ENCODE measurements around the gene KCNN4.

Gene KCNN4

GRCh38 chr19:43749152-43749551, 31.6 kb downstream of the KCNN4 start:
- TF ChIP-seq GATA2 (IDR thresholded peaks at IDR 0.05; ENCODE audit: low read depth, low read length) = no peak
- TF ChIP-seq GATA3 (IDR thresholded peaks at IDR 0.05; ENCODE audit: low read depth, low read length) = no peak

GRCh38 chr19:43748685-43749084, 32.1 kb downstream of the KCNN4 start:
- no peak for TF ChIP-seq GATA2 (IDR thresholded peaks at IDR 0.05; ENCODE audit: low read depth, low read length)
- TF ChIP-seq GATA3 (IDR thresholded peaks at IDR 0.05; ENCODE audit: low read depth, low read length) = no peak

- TF ChIP-seq GATA2 (IDR thresholded peaks at IDR 0.05; ENCODE audit: low read depth, low read length) (no peak), GATA3 (IDR thresholded peaks at IDR 0.05; ENCODE audit: low read depth, low read length) (no peak)
Measured at GRCh38 chr19:43748205-43748594, 32.6 kb downstream of the KCNN4 start.

- no peak for TF ChIP-seq GATA2 (IDR thresholded peaks at IDR 0.05; ENCODE audit: low read depth, low read length)
- TF ChIP-seq GATA3 (IDR thresholded peaks at IDR 0.05; ENCODE audit: low read depth, low read length) = no peak
Measured at GRCh38 chr19:43747557-43748204, 33.1 kb downstream of the KCNN4 start.

GRCh38 chr19:43743059-43743458, 37.7 kb downstream of the KCNN4 start:
- TF ChIP-seq GATA2 (IDR thresholded peaks at IDR 0.05; ENCODE audit: low read depth, low read length) = no peak
- TF ChIP-seq GATA3 (IDR thresholded peaks at IDR 0.05; ENCODE audit: low read depth, low read length) = no peak

- TF ChIP-seq GATA3 (IDR thresholded peaks at IDR 0.05; ENCODE audit: low read depth, low read length) (no peak), GATA2 (IDR thresholded peaks at IDR 0.05; ENCODE audit: low read depth, low read length) (no peak)
Measured at GRCh38 chr19:43741075-43741825, 39.5 kb downstream of the KCNN4 start.

GRCh38 chr19:43739439-43740235, 41.1 kb downstream of the KCNN4 start:
- no peak for TF ChIP-seq GATA2 (IDR thresholded peaks at IDR 0.05; ENCODE audit: low read depth, low read length)
- no peak for TF ChIP-seq GATA3 (IDR thresholded peaks at IDR 0.05; ENCODE audit: low read depth, low read length)

GRCh38 chr19:43738780-43739211, 42.0 kb downstream of the KCNN4 start:
- TF ChIP-seq GATA3 (IDR thresholded peaks at IDR 0.05; ENCODE audit: low read depth, low read length) (no peak), GATA2 (IDR thresholded peaks at IDR 0.05; ENCODE audit: low read depth, low read length) (no peak)

GRCh38 chr19:43735957-43736356, 44.8 kb downstream of the KCNN4 start:
- TF ChIP-seq GATA3 (IDR thresholded peaks at IDR 0.05; ENCODE audit: low read depth, low read length) (no peak), GATA2 (IDR thresholded peaks at IDR 0.05; ENCODE audit: low read depth, low read length) (no peak)

- no peak for TF ChIP-seq GATA2 (IDR thresholded peaks at IDR 0.05; ENCODE audit: low read depth, low read length)
- TF ChIP-seq GATA3 (IDR thresholded peaks at IDR 0.05; ENCODE audit: low read depth, low read length) = no peak
Measured at GRCh38 chr19:43735013-43735412, 45.8 kb downstream of the KCNN4 start.

GRCh38 chr19:43731846-43732245, 48.9 kb downstream of the KCNN4 start:
- TF ChIP-seq GATA3 (IDR thresholded peaks at IDR 0.05; ENCODE audit: low read depth, low read length) (no peak), GATA2 (IDR thresholded peaks at IDR 0.05; ENCODE audit: low read depth, low read length) (no peak)

GRCh38 chr19:43731346-43731745, 49.4 kb downstream of the KCNN4 start:
- TF ChIP-seq GATA2 (IDR thresholded peaks at IDR 0.05; ENCODE audit: low read depth, low read length) (no peak), GATA3 (IDR thresholded peaks at IDR 0.05; ENCODE audit: low read depth, low read length) (no peak)

- no peak for TF ChIP-seq GATA3 (IDR thresholded peaks at IDR 0.05; ENCODE audit: low read depth, low read length)
- no peak for TF ChIP-seq GATA2 (IDR thresholded peaks at IDR 0.05; ENCODE audit: low read depth, low read length)
Measured at GRCh38 chr19:43729919-43730318, 50.9 kb downstream of the KCNN4 start.

- TF ChIP-seq GATA2 (IDR thresholded peaks at IDR 0.05; ENCODE audit: low read depth, low read length) = no peak
Measured at GRCh38 chr19:43727593-43727853, 53.2 kb downstream of the KCNN4 start.
